Ovary (tissue), 3 donors: ENCODE data around the gene MAP2K5.

ENCODE experiments used
- CTCF ChIP-seq, 3 donors: fragments of 450-650 bp in 2 of 3; fragments of 200-600 bp in 1 of 3; IDR thresholded peaks; one replicate each; pipeline versions ENCODE4 v1.5.1 to v1.8.0; 2016 to 2022; ENCODE audit warnings: antibody characterized with exemption in 3 of 3, mild to moderate bottlenecking in 1 of 3
- POLR2A ChIP-seq: fragments of 450-650 bp; IDR thresholded peaks from one replicate; pipeline ENCODE4 v1.6.1; 2017; ENCODE audit warnings: antibody characterized with exemption, mild to moderate bottlenecking, moderate library complexity
- donor health status: DM: no; HTN: no; CAD: no.

DNA sequence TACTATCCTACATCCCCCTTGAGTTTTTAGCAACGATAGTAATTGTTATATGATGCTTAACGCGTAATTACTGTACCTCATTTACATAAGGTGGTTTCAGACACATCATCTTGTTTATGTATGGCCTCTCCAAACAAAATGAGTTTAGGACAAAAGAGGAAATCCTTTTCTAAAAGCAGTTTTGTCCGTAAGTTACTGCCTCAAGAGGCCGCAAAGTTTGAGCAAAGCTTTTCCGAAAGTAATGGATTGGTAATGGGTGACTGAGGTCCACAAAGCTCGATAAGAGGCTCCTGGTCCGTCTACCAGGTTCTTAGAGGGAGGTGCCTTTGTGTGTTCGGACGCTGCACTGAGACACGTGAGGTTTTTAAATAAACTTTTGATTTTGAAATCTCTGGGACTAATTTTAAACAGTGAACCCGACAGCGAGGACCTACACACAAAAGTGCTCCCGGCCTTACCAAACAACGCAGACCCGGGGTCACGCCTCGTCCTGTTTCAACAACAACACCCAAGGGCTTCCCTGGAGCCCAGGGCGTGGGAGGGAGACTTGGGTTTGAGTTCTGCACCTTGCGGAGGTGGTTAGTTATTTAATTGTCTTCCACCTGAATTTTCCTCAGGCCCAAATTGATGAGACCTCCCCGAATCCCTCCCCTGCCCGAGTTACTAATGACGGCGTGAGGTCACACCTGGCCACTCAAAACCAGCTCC lies 22.0 kb upstream of the MAP2K5 start:
- peak in 1 of 3 donors; percentile 3 for TF ChIP-seq CTCF (IDR thresholded peaks at IDR 0.05)
- TF ChIP-seq POLR2A, result no peak
